WTC11 (cell line): ENCODE results near the gene TNFRSF19. TPM values are rescaled to one million over a fixed set of nuclear protein-coding genes. Genes with fewer than 3 reads are reported as not detected.

ENCODE experiments used
- ATAC-seq: fragments of 200-7000 bp; cut with Tn5 transposase; 2 replicates; pipeline ENCODE4 v1.10.0; 2021; ENCODE audit warnings: mild to moderate bottlenecking, moderate library complexity
- CTCF ChIA-PET: fragments of 300-600 bp; sonication (Branson Sonifier 250); formaldehyde crosslinking; loops from one replicate; lab custom pipeline; 2021; ENCODE audit warnings: antibody characterized with exemption; lab: Charles Lee
- POLR2A ChIA-PET: fragments of 350-600 bp; sonication (Branson Sonifier 250); formaldehyde crosslinking; loops from one replicate; lab custom pipeline; 2021; ENCODE audit warnings: antibody characterized with exemption; lab: Charles Lee
- DNase-seq: peaks from one replicate; pipeline ENCODE4 v3.0.0; 2021; ENCODE audit warnings: low spot score
- H3K27ac Mint-ChIP-seq: 2 replicates; pipeline ENCODE4 v1.8.0; 2021; ENCODE audit warnings: mixed read lengths
- H3K27me3 Mint-ChIP-seq: 2 replicates; pipeline ENCODE4 v1.8.0; 2021; ENCODE audit warnings: low read depth, mild to moderate bottlenecking, moderate library complexity, mixed read lengths
- H3K36me3 Mint-ChIP-seq: 2 replicates; pipeline ENCODE4 v1.8.0; 2021; ENCODE audit warnings: mixed read lengths
- H3K4me1 Mint-ChIP-seq: 2 replicates; pipeline ENCODE4 v1.8.0; 2022; ENCODE audit warnings: mixed read lengths
- H3K4me3 Mint-ChIP-seq: 2 replicates; pipeline ENCODE4 v1.8.0; 2021; ENCODE audit warnings: mild to moderate bottlenecking, moderate library complexity, mixed read lengths
- H3K9me3 Mint-ChIP-seq: 2 replicates; pipeline ENCODE4 v1.8.0; 2021; ENCODE audit warnings: mixed read lengths
- ARID4B ChIP-seq: sonication (generic); formaldehyde crosslinking; IDR thresholded peaks from 2 replicates; pipeline ENCODE4 v1.8.0; 2023; ENCODE audit warnings: missing genetic modification reagents, mild to moderate bottlenecking, borderline replicate concordance
- E2F4 ChIP-seq: sonication (generic); formaldehyde crosslinking; IDR thresholded peaks from 2 replicates; pipeline ENCODE4 v1.8.1; 2022; ENCODE audit warnings: low read depth, mild to moderate bottlenecking, moderate library complexity, missing genetic modification reagents, borderline replicate concordance
- ESRRA ChIP-seq: sonication (generic); formaldehyde crosslinking; IDR thresholded peaks from 2 replicates; pipeline ENCODE4 v1.8.1; 2022; ENCODE audit warnings: mild to moderate bottlenecking, missing genetic modification reagents, borderline replicate concordance
- FOXJ3 ChIP-seq: sonication (generic); formaldehyde crosslinking; IDR thresholded peaks from 2 replicates; pipeline ENCODE4 v1.9.0; 2021; ENCODE audit warnings: missing genetic modification reagents, mild to moderate bottlenecking, borderline replicate concordance
- FOXP1 ChIP-seq: sonication (generic); formaldehyde crosslinking; IDR thresholded peaks from 2 replicates; pipeline ENCODE4 v1.8.0; 2022; ENCODE audit warnings: missing genetic modification reagents, mild to moderate bottlenecking, moderate library complexity, borderline replicate concordance
- IRF2 ChIP-seq: sonication (generic); formaldehyde crosslinking; IDR thresholded peaks from 2 replicates; pipeline ENCODE4 v1.8.0; 2022; ENCODE audit warnings: low read depth, missing genetic modification reagents, borderline replicate concordance
- NR2C2 ChIP-seq: sonication (generic); formaldehyde crosslinking; IDR thresholded peaks from 2 replicates; pipeline ENCODE4 v1.8.0; 2022; ENCODE audit warnings: mild to moderate bottlenecking, missing genetic modification reagents
- RORB ChIP-seq: fragments of 250-450 bp; sonication (Bioruptor Pico); IDR thresholded peaks from 2 replicates; pipeline ENCODE4 v1.9.0; 2021; ENCODE audit warnings: mild to moderate bottlenecking
- USF1 ChIP-seq: sonication (generic); formaldehyde crosslinking; IDR thresholded peaks from 2 replicates; pipeline ENCODE4 v1.8.0; 2022; ENCODE audit warnings: mild to moderate bottlenecking, missing genetic modification reagents
- total RNA-seq: library from RNA; stranded (reverse); gene quantifications from 3 replicates; pipeline ENCODE4 v1.2.3, GENCODE V29; 2021
- TF ChIP-seq, protein P1 (sequence below): sonication (generic); formaldehyde crosslinking; conservative IDR thresholded peaks from 2 replicates; pipeline ENCODE4 v1.8.1; 2022; ENCODE audit warnings: mild to moderate bottlenecking, missing genetic modification reagents
- TF ChIP-seq, protein P2 (sequence below): fragments of 250-450 bp; sonication (Bioruptor Pico); IDR thresholded peaks from 2 replicates; pipeline ENCODE4 v1.9.0; 2021; ENCODE audit warnings: mild to moderate bottlenecking

Gene TNFRSF19
- total RNA-seq, 1 experiment from 2014 or later = 0.20 TPM

- TF ChIP-seq ARID4B (CRISPR knock-in tag) (no peak), FOXP1 (CRISPR knock-in tag) (no peak)
- TF ChIP-seq, protein P1, sequence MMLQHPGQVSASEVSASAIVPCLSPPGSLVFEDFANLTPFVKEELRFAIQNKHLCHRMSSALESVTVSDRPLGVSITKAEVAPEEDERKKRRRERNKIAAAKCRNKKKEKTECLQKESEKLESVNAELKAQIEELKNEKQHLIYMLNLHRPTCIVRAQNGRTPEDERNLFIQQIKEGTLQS (CRISPR knock-in tag) = no peak
These were observed 153.3 kb downstream of the TNFRSF19 start (continued) for GRCh38 chr13:23723471-23723870.

DNA sequence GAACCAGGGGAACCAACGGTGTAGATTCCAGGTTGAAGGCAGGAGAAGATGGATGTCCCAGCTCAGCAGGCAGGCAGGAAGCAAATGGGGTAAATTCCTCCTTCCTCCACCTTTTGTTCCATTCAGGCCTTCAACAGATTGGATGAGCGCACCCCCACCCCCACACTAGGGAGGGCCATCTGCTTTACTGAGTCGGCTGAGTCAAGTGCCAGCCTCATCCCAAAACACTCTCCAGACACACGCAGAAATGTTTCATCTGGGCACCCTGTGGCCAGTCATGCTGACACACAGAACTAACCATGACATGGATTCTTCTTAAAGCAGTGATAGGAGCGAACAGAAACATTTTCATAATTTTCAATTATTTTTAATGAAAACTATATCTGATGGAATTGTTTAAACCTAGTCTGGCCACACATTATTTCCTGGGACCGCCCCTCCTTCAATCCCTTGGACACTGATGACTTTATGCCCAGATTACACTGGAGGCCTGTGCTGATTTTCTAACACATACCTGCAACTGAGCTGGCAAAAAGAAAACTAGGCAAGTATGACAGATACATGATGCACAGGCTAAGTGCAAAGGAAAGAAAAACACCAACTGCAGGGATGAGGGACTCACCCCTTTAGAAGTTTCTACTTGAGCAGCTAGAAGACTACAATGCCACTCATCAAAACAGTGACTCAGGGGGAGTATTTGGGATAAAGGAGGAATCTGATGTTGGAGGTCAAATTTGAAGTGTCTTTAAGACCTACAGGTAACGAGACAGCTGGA lies 154.2 kb downstream of the TNFRSF19 start:
- no peak overlapping the region for H3K4me3 Mint-ChIP-seq
- H3K27ac Mint-ChIP-seq = no peak overlapping the region
- DNase-seq (no peak), ATAC-seq (peak; percentile 46; the same call in 1 of the 2 replicates)
- POLR2A ChIA-PET = interaction anchor here (0.5 kb wide), 1 partner anchor 1698 kb away, joined by 5 read pairs; no protein-coding TSS in a partner anchor
- TF ChIP-seq FOXJ3 (CRISPR knock-in tag) (no peak), RORB (CRISPR knock-in tag) (no peak), NR2C2 (CRISPR knock-in tag) (no peak), USF1 (no peak), IRF2 (CRISPR knock-in tag) (no peak), E2F4 (CRISPR knock-in tag) (no peak), ESRRA (CRISPR knock-in tag) (no peak)
- TF ChIP-seq, protein P2, sequence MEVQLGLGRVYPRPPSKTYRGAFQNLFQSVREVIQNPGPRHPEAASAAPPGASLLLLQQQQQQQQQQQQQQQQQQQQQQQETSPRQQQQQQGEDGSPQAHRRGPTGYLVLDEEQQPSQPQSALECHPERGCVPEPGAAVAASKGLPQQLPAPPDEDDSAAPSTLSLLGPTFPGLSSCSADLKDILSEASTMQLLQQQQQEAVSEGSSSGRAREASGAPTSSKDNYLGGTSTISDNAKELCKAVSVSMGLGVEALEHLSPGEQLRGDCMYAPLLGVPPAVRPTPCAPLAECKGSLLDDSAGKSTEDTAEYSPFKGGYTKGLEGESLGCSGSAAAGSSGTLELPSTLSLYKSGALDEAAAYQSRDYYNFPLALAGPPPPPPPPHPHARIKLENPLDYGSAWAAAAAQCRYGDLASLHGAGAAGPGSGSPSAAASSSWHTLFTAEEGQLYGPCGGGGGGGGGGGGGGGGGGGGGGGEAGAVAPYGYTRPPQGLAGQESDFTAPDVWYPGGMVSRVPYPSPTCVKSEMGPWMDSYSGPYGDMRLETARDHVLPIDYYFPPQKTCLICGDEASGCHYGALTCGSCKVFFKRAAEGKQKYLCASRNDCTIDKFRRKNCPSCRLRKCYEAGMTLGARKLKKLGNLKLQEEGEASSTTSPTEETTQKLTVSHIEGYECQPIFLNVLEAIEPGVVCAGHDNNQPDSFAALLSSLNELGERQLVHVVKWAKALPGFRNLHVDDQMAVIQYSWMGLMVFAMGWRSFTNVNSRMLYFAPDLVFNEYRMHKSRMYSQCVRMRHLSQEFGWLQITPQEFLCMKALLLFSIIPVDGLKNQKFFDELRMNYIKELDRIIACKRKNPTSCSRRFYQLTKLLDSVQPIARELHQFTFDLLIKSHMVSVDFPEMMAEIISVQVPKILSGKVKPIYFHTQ (CRISPR knock-in tag) = no peak
- CTCF ChIA-PET = interaction anchor here (1.0 to 3.9 kb wide), 2 partner anchors 18 to 56 kb away, joined by 3 to 22 read pairs; no protein-coding TSS in a partner anchor
- H3K4me1 Mint-ChIP-seq = peaks cover 19% of the 10 kb centered on the region
- no peaks in the 10 kb centered on the region for H3K27me3 Mint-ChIP-seq
- H3K36me3 Mint-ChIP-seq = no peaks in the 10 kb centered on the region; the same call in 1 of the 2 replicates
- peaks cover 6% of the 10 kb centered on the region; the same call in 1 of the 2 replicates for H3K9me3 Mint-ChIP-seq

Other genes with a start within 250 kb of the TNFRSF19 start
- gene SACS, start 136.7 kb upstream of the TNFRSF19 start, total RNA-seq = 30.5 to 35.2 TPM (median 30.8 TPM) in 3 replicates